ENCODE measurements around the gene SBF2.

Gene SBF2

GRCh38 chr11:10325277-10326011 is 31.4 kb upstream of the SBF2 start:
- H3K27ac ChIP-seq (replicated peaks) = no peak overlapping the region
- no peaks in the 10 kb centered on the region for H3K27me3 ChIP-seq (ENCODE audit: insufficient read depth, poor library complexity, severe bottlenecking)
- TF ChIP-seq GABPA (IDR thresholded peaks at IDR 0.05; ENCODE audit: low read depth) = no peak
- TF ChIP-seq CTCF (IDR thresholded peaks at IDR 0.05; ENCODE audit: insufficient read depth, low read length) = no peak
- no peak for TF ChIP-seq REST (IDR thresholded peaks at IDR 0.05; ENCODE audit: insufficient replicate concordance, low read depth)
- no peak for TF ChIP-seq SPI1 (IDR thresholded peaks at IDR 0.05; ENCODE audit: borderline replicate concordance, low read depth)
- TF ChIP-seq POLR2AphosphoS5 (IDR thresholded peaks at IDR 0.05; ENCODE audit: low read depth) = no peak
- no peak overlapping the region for H3K4me3 ChIP-seq (replicated peaks; ENCODE audit: insufficient read depth, low read length)
- no peak for DNase-seq (ENCODE audit: low read depth in 1 of 2, low spot score in 1 of 2)

- DNase-seq (ENCODE audit: low read depth in 1 of 2, low spot score in 1 of 2) = no peak
- no peak for TF ChIP-seq POLR2AphosphoS5 (IDR thresholded peaks at IDR 0.05; ENCODE audit: low read depth)
- no peak for TF ChIP-seq GABPA (IDR thresholded peaks at IDR 0.05; ENCODE audit: low read depth)
- TF ChIP-seq REST (IDR thresholded peaks at IDR 0.05; ENCODE audit: insufficient replicate concordance, low read depth) = no peak
- TF ChIP-seq SPI1 (IDR thresholded peaks at IDR 0.05; ENCODE audit: borderline replicate concordance, low read depth) = no peak
- TF ChIP-seq CTCF (IDR thresholded peaks at IDR 0.05; ENCODE audit: insufficient read depth, low read length) = no peak
- Histone ChIP-seq H3K27me3 (ENCODE audit: insufficient read depth, poor library complexity, severe bottlenecking) (no peaks in the 10 kb centered on the region), H3K4me3 (replicated peaks; ENCODE audit: insufficient read depth, low read length) (no peak overlapping the region), H3K27ac (replicated peaks) (no peak overlapping the region)
These were observed 30.5 kb upstream of the SBF2 start for GRCh38 chr11:10324474-10324873.

GRCh38 chr11:10323793-10324170 is 29.8 kb upstream of the SBF2 start:
- no peak overlapping the region for H3K27ac ChIP-seq (replicated peaks)
- DNase-seq (ENCODE audit: low read depth in 1 of 2, low spot score in 1 of 2) = no peak
- no peak overlapping the region for H3K4me3 ChIP-seq (replicated peaks; ENCODE audit: insufficient read depth, low read length)
- TF ChIP-seq REST (IDR thresholded peaks at IDR 0.05; ENCODE audit: insufficient replicate concordance, low read depth) (no peak), SPI1 (IDR thresholded peaks at IDR 0.05; ENCODE audit: borderline replicate concordance, low read depth) (no peak), GABPA (IDR thresholded peaks at IDR 0.05; ENCODE audit: low read depth) (no peak), CTCF (IDR thresholded peaks at IDR 0.05; ENCODE audit: insufficient read depth, low read length) (no peak), POLR2AphosphoS5 (IDR thresholded peaks at IDR 0.05; ENCODE audit: low read depth) (no peak)
- no peaks in the 10 kb centered on the region for H3K27me3 ChIP-seq (ENCODE audit: insufficient read depth, poor library complexity, severe bottlenecking)
